Fibroblast of the aortic adventitia (primary cell): ENCODE data around the gene GLIPR2. TPM values are rescaled to one million over a fixed set of nuclear protein-coding genes. Genes with fewer than 3 reads are reported as not detected.
"Not testable (repeated sequence)": the region's sequence is repeated elsewhere in the genome, so short reads cannot be mapped to it uniquely, and the experiment has no call there.

Source experiments
- DNase-seq: peaks from one replicate; pipeline ENCODE4 v3.0.0-alpha.2; 2010; ENCODE audit warnings: low read depth
- H3K4me3 ChIP-seq: 2 replicates; pipeline ENCODE4 v1.5.1; 2011; ENCODE audit warnings: low read depth, mild to moderate bottlenecking, control low read depth, low read length, moderate library complexity
- total RNA-seq: library from RNA; depleted of rRNA; stranded (reverse); fragments of >200 nt; gene quantifications from 2 replicates; pipeline ENCODE4 v1.2.3, GENCODE V29; 2012; ENCODE audit warnings: low replicate concordance
- TF ChIP-seq, protein P1 (sequence below): IDR thresholded peaks from 2 replicates; pipeline ENCODE4 v1.5.1; 2011; ENCODE audit warnings: mild to moderate bottlenecking, low read length, control low read depth, inconsistent platforms; ENCODE audit not compliant: insufficient read depth

Gene GLIPR2
- total RNA-seq, 1 donor = 36.6 TPM

DNA sequence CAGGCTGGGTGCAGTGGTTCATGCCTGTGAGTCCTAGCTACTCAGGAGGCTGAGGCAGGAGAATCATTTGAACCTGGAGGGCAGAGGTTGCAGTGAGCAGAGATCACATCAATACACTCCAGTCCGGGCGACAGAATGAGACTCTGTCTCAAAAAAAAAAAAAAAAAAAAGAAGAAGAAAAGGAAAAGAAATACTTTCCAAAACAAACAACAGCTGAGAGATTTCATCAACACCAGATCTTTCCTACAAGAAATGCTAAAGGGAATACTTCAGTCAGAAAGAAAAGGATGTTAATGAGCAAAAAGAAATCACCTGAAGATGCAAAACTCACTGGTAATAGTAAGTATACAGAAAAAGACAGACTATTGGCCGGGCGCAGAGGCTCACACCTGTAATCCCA, 41.0 kb downstream of the GLIPR2 start:
- H3K4me3 ChIP-seq = no peak overlapping the region
- TF ChIP-seq, protein P1, sequence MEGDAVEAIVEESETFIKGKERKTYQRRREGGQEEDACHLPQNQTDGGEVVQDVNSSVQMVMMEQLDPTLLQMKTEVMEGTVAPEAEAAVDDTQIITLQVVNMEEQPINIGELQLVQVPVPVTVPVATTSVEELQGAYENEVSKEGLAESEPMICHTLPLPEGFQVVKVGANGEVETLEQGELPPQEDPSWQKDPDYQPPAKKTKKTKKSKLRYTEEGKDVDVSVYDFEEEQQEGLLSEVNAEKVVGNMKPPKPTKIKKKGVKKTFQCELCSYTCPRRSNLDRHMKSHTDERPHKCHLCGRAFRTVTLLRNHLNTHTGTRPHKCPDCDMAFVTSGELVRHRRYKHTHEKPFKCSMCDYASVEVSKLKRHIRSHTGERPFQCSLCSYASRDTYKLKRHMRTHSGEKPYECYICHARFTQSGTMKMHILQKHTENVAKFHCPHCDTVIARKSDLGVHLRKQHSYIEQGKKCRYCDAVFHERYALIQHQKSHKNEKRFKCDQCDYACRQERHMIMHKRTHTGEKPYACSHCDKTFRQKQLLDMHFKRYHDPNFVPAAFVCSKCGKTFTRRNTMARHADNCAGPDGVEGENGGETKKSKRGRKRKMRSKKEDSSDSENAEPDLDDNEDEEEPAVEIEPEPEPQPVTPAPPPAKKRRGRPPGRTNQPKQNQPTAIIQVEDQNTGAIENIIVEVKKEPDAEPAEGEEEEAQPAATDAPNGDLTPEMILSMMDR = no peak
- no peak for DNase-seq

DNA sequence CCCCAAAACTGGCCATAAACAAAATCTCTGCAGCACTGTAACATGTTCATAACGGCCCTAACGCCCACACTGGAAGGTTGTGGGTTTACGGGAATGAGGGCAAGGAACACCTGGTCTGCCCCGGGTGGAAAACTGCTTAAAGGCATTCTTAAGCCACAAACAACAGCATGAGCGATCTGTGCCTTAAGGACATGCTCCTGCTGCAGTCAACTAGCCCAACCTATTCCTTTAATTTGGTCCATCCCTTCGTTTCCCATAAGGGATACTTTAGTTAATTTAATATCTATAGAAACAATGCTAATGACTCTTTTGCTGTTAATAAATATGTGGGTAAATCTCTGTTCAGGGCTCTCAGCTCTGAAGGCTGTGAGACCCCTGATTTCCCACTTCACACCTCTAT, 43.7 kb downstream of the GLIPR2 start:
- DNase-seq, H3K4me3 ChIP-seq: not testable (repeated sequence)

DNA sequence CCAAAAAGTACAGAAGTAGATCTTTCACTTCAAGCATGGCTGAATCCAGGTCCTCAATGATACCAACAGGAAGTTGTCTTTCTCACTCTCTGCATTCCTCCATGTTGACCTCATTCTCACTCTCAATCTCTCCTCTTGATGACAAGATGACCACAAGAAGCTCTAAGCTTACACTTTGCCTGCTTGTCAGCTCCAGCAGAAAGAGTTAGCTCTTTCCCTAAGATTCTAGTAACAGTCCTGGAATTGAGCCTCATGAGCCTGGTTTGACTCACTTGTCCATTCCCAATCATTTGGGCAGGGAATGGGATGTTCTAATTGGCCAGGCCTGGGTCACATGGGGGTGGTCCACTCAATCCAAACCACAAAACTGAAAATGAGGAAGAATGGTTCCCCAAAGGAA, 50.9 kb downstream of the GLIPR2 start:
- H3K4me3 ChIP-seq = no peak overlapping the region
- TF ChIP-seq, protein P1 = no peak
- peak; percentile 91 for DNase-seq

DNA sequence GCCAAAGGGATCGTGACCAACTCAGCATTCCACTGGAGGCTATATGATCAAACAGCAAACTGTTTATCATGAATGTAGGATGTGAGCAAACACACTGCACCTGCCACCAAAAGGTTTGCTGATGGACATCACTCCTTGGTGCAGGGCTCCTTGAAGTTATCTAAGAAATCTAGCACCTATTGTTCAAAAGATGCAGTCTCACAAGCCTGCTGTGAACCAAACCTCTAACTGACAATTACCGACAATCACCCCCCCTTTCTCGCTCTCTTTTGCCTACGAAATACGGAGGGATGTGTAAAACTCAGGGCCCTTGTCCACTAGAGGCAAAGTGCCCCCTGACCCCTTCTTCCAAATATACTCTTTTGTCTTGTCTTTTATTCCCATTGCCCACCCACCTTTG, 51.7 kb downstream of the GLIPR2 start:
- no peak overlapping the region for H3K4me3 ChIP-seq
- no peak for DNase-seq
- TF ChIP-seq, protein P1 = no peak

DNA sequence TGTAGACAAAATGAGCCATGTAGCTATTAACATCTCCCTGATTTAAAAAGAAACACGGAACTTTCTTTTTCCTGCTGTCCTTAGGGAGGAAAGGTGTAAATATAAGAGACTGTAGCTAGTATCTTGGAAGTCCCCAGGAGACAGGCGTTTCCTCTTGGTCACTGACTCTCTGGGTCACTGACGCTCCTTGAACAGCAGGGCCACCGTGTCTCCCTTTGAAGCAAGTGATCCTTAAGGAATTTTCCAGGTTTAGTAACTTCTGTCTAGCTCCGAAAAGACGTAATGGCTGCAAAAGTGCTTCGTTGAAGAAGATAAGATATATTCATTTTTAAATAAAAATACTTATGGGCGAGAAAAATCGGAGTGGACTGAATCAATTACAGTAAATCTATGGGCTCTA, 53.4 kb downstream of the GLIPR2 start:
- no peak for DNase-seq
- TF ChIP-seq, protein P1 = no peak
- H3K4me3 ChIP-seq = peak overlapping the region; percentile 92

DNA sequence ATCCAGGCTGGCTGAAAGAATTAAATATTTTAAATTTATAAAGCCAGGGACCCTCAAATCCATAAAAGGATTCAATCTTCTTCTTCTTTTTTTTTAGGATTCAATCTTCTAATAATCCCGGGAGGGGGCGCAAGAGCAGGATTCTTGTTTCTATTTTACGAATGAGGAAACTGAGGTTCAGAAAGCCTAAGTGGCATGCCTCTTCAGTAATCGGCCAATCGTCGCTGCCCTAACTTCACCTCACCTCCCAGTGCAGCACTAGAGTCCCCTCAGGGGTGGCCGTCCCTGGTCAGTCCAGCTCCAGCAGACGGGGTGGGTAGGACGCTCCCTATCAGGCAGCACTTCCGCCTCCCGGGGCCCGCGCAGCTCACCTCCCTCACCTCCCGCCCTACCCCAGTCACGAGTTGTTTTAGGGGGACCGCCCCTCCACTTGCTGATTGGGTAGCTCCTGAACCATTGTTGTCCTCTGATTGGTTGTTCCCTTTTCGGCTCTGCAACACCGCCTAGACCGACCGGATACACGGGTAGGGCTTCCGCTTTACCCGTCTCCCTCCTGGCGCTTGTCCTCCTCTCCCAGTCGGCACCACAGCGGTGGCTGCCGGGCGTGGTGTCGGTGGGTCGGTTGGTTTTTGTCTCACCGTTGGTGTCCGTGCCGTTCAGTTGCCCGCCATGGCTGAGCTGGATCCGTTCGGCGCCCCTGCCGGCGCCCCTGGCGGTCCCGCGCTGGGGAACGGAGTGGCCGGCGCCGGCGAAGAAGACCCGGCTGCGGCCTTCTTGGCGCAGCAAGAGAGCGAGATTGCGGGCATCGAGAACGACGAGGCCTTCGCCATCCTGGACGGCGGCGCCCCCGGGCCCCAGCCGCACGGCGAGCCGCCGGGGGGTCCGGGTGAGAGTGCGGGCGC, 54.1 kb downstream of the GLIPR2 start, which contains the start of gene CLTA:
TSS of gene CLTA (plus strand) at position 534 of the 902 bp plus-strand sequence. CDS start at position 670, 136 bp downstream.
- H3K4me3 ChIP-seq = peak within 1 kb of the TSS; percentile 92
- TF ChIP-seq, protein P1 = peak; percentile 62
- peak; percentile 99 for DNase-seq

DNA sequence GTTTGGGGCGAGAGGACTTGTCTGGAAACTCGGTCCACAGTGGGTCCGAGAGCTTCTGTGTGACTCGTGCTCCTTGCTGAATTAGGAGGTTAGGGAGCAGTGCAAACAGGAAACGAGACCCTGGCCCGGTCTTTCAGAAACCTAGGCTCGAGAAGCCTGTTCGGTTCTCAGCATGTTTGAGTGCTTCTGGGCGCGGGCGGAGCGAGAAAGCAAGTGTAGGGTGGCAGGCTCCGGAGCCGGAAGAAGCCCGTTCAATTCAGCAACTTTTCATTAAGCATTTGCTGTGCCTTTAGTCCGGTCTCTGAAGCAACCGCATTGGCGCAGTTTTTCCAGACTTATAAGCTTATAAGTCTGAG, 54.7 kb downstream of the GLIPR2 start:
- peak overlapping the region; percentile 92 for H3K4me3 ChIP-seq
- TF ChIP-seq, protein P1 = no peak
- peak; percentile 28 for DNase-seq
